ENCODE results near the gene BPIFB6. TPM values are rescaled to one million over a fixed set of nuclear protein-coding genes. Genes with fewer than 3 reads are reported as not detected.
"Not testable (repeated sequence)": the region's sequence is repeated elsewhere in the genome, so short reads cannot be mapped to it uniquely, and the experiment has no call there.

Gene BPIFB6
- polyA plus RNA-seq, 3 donors: not detected

DNA sequence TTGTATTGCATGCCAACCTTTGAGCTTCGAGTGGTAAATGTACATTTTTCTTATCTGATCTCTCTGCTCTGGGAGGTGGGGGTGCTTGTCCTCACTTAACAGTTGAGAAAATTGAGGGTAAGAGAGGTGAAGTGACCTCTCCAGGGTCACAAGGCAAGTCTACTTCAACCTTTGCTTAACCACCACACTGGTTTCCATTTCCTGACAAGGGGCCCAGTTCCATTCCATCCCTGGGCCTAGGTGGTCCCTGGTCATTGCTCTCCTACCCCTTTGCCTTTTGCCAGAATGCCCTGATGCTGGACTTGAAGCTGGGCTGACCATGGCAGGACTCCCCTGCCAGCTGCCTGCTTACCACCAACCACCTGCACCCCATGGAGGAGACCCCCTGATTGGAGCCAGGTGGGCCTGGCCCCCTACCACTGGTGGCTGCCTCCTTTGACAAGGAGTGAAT is 12.3 kb downstream of the BPIFB6 start:
- H3K27ac ChIP-seq (ENCODE audit: low read depth, low read length): no peak overlapping the region
- WGBS, 3 donors: 18 to 66% (median 47%) methylated on average over 1 of the region's 1 CpG

DNA sequence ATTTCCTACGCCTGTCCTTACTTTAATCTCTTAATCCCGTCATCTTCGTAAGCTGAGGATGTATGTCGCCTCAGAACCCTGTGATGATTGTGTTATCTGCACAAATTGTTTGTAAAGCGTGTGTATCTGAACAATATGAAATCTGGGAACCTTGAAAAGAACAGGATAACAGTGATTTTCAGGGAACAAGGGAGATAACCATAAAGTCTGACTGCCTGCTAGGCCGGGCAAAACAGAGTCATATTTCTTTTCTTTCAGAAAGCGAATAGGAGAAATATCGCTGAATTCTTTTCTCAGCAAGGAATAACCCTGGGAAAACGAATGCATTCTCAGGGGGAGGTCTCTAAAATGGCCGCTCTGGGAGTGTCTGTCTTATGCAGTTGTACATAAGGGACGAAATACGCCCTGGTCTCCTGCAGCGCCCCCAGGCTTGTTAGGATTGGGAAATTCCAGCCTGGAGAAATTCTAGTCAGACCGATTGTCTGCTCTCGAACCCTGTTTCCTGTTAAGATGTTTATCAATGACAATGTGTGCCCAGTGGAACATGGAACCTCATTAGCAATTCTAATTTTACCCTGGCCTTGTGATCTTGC is 13.8 kb downstream of the BPIFB6 start:
- H3K27ac ChIP-seq (ENCODE audit: low read depth, low read length): not testable (repeated sequence)
- 76 to 89% (median 80%) methylated on average over 15 of the region's 15 CpGs for WGBS, 3 donors

DNA sequence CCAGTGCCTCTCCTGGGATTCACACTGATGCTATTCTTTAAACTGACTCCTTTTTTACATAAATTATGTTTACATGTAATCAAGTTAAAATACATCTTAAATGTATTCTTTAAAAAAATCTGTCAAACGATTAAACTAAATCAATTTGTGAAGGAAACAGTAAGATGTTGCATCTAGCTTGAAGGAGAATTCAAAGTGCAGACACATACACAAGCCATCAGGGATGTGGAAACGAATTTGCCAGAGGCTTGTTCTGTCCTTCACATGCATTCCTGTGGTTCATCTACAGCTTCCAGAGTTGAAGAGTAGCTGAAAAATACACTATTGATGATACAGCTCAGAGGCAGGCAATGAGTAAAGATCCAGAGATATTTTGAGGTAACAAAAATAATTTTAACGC is 15.0 kb downstream of the BPIFB6 start:
- WGBS, 3 donors: 62 to 78% (median 78%) methylated on average over 3 of the region's 3 CpGs
- H3K27ac ChIP-seq (ENCODE audit: low read depth, low read length): no peak overlapping the region

DNA sequence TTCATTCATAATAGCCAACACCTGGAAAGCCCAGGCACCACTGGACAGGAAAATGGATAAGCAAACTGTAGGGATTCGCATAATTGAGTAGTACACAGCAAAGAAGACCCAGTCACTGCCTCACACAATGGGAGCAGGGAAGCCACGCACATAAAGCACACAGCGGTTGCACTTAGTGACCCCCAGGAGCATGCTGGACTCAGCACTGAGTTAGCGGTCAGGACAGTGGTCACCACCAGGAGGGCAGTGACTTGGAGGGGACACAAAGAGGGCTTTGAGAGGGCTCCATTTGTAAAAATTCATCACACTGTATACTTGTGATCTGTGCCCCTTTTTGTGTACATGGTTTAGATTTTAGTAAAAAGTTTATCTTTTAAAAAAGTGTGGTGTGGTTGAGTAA is 19.9 kb downstream of the BPIFB6 start:
- no peak overlapping the region for H3K27ac ChIP-seq (ENCODE audit: low read depth, low read length)
- 67 to 85% (median 76%) methylated on average over 4 of the region's 4 CpGs for WGBS, 3 donors

DNA sequence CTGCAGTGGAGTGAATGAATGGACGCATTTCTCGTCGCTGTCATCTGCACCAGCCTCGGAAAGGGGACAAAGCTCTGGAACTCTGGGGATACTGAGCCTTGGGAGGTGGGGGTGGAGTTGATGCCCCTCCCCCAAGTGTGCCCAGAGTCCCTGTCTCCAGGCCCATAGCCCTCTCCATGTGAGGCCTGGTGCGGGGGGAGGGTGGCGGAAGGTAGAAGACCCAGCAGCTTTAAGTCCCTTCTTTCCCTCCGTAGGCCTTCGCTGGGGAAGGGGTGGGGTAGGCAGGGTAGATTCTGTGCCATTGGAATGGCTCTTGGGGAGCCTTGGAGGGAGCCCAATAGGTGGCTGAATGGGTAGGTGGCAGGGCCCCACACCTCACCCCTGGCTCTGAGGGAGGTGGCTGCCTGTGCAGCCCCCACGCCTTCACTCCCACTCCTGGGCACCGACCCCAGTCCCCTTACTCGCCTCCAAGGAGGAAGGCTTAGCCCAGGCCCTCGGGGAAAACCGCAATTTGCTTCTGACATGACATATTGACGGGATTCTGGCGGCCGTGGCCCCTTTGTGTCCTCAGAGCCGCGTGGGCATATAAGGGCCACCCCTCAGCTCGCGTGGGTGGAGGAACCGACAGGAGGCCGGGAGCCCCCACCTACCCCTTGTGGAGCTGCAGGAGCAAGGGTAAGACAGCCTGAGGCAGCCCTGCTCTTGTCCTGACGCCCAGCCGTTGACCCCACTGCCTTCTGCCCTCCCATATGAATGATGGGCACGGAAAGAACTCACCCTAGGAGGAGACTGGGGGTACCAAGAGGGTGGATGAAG is 22.1 kb downstream of the BPIFB6 start, which contains the start of gene BPIFB3:
Gene BPIFB3 (plus strand): TSS at position 613 of the 816 bp plus-strand sequence. CDS start 1,533 bp downstream, outside the sequence.
- H3K27ac ChIP-seq (ENCODE audit: low read depth, low read length): no peak within 1 kb of the TSS
- 74 to 82% (median 76%) methylated on average over 24 to 25 of the region's 25 CpGs for WGBS, 3 donors

DNA sequence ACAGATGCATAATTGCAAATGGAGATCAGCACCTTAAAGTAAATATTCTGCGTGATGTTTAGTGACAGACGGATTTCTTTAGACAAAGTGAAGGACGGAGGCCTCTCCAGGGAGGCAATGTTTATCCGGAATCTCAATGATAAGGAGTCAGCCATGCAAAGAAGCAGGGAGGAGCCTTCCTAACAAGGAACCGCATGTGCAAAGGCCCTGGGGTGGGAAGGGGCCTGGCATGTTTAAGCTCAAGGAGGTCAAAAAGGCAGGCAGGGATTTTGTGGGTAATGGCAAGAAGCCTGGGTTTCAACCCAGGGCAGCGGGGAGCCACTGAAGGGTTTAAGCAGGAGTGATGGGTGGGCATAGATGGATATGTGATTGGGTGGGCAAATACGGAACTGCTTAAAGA is 22.9 kb downstream of the BPIFB6 start:
- H3K27ac ChIP-seq (ENCODE audit: low read depth, low read length): no peak overlapping the region
- WGBS, 3 donors: 66 to 86% (median 82%) methylated on average over 7 of the region's 7 CpGs

DNA sequence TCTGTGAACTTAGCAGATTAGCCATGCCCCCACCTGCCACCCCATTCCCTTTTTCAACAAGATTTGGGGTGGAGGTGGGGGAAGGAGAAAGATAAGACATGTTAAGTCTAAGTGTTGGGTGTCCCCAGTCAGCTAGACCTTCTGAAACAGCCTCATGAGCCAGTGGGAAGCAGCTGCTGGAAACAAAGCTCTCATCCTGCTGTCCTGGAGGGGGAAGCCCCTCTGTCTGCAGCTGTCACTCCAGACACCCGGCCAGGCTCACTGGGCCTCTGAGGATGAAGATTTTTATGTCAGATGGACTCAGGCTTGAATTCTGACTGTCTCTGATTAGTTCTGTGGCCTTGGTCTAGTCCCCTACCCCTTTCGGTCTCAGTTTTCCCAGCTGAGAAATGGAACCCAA is 23.3 kb downstream of the BPIFB6 start:
- 77 to 85% (median 77%) methylated on average over 2 of the region's 2 CpGs for WGBS, 3 donors
- H3K27ac ChIP-seq (ENCODE audit: low read depth, low read length): no peak overlapping the region

DNA sequence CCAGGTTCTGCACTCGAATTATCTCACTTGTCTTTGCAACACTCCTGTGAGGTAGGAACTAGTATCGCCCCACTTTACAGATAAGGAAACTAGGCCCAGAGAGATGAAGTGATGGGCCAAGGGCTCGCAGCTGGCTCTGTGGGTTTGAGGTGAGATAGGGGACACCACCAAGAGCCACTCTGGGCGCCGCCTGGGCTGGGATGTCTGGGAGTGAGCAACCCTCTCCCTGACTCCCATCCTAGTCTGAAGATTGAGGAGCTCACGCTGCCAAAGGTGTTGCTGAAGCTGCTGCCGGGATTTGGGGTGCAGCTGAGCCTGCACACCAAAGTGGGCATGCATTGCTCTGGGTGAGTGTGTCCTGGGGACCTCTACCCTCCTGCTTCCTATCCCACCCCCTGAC is 27.7 kb downstream of the BPIFB6 start:
- H3K27ac ChIP-seq (ENCODE audit: low read depth, low read length): no peak overlapping the region
- WGBS, 3 donors: 77 to 91% (median 77%) methylated on average over 7 of the region's 7 CpGs

DNA sequence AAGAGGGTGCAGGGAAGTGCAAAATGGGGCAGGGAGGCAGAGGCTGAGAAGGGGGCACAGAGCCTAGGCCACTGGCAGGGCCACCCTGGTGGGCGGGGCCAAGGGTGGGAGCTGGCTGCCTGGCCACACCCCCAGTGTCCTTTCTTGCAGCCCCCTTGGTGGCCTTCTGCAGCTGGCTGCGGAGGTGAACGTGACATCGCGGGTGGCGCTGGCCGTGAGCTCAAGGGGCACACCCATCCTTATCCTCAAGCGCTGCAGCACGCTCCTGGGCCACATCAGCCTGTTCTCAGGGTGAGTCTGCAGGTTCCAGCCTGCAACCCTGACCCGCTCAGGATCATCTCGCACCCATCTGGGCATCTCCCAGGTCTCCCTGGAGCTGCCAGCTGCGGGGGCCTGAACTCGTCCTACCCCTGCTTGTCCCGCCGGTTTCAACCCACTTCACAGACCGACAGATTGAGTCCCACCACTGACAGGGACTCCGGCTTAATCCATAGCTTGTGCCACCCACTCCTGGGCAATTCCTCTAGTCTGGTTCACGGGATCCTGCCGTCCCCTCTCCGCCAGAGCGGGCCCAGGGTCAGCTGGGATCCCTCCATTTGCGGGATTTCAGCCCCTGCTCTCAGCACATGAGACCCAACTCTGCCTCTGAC is 28.4 kb downstream of the BPIFB6 start:
- H3K27ac ChIP-seq (ENCODE audit: low read depth, low read length): no peak overlapping the region
- 86 to 95% (median 92%) methylated on average over 22 of the region's 22 CpGs for WGBS, 3 donors

DNA sequence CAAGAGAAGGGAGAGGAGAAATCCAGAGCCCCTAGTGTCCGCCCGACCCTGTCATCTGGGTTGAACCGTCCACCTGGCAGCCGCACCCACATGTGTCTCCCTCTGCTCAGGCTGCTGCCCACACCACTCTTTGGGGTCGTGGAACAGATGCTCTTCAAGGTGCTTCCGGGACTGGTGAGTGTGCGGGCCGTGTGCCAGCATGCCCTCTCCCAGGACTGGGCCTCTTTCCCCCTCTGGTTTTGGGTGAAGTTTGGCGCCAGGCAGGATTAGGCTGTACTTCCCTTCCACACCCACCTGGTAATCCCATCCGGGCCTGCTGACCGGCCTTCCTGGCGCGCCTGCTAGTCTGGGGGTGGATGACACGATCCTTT is 30.2 kb downstream of the BPIFB6 start:
- WGBS, 3 donors: 71 to 82% (median 76%) methylated on average over 14 of the region's 14 CpGs
- no peak overlapping the region for H3K27ac ChIP-seq (ENCODE audit: low read depth, low read length)

DNA sequence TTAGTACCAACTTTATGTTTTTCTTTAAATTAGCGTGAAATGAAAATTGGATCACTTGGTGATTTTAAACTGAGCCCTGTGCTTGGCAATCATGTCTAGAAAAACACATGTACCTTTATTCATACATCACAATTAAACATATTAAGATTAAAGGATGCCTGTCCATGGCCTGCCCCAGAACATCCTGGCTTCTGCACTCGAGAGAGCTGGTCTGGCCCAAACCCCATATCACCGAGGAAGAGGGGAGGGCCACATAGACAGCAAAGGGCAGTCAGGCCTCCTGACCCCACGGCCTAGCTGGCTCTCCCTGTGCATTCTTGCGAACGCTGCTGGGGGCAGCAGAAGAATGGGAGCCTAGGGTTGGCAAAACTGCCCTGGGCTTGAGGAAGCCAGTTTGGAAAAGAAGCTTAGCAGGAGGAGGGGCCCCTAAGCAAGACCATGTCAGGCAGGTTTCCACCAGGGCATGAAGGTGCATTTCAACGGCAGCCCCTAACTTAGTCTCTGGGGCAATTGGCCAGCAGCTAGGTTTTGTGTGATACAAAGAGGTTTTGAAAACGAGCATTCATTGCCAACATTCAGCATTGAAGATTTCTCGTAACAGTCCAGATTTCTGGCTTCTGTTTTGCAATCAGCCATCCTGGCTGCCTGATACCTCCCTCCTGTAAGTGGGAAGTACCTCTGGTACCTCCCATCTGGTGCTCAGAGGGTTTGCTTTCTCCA is 30.8 kb downstream of the BPIFB6 start:
- H3K27ac ChIP-seq (ENCODE audit: low read depth, low read length): no peak overlapping the region
- WGBS, 3 donors: 45 to 54% (median 53%) methylated on average over 9 of the region's 9 CpGs

DNA sequence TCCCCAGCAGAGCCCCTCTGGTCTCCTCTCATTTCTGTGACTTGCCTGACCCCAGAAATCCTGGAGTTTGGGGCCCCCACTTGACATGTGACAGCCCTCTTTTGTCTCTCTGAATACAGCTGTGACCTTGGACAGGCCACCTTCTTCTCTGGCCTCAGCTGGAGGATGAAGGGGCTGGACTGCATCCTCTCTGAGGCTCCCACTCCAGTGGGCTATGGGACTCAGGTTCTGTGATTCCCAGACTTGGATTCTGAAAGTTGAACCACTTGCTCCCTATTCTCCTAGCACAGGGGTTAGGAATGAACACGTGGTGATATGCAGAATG is 31.3 kb downstream of the BPIFB6 start:
- 64 to 90% (median 69%) methylated on average over 1 of the region's 1 CpG for WGBS, 3 donors
- no peak overlapping the region for H3K27ac ChIP-seq (ENCODE audit: low read depth, low read length)

DNA sequence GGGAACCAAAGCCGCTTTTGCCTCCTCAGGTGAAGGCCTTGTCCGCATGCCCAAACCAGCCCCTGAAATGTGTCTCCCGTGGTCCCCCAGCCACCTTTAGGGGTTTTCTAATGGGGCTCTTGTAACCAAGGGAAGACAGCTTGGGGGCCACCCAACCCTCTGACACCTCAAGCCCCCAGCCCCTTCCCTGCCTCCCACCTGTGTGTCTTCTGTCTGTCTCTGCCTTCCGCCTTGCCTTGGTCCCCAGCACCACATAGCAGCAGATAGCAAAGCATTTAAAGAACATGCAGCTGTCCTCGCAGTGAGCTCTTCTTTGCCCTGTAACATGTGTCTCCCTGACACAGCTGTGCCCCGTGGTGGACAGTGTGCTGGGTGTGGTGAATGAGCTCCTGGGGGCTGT is 31.8 kb downstream of the BPIFB6 start:
- no peak overlapping the region for H3K27ac ChIP-seq (ENCODE audit: low read depth, low read length)
- WGBS, 3 donors: 86 to 92% (median 88%) methylated on average over 6 of the region's 6 CpGs

DNA sequence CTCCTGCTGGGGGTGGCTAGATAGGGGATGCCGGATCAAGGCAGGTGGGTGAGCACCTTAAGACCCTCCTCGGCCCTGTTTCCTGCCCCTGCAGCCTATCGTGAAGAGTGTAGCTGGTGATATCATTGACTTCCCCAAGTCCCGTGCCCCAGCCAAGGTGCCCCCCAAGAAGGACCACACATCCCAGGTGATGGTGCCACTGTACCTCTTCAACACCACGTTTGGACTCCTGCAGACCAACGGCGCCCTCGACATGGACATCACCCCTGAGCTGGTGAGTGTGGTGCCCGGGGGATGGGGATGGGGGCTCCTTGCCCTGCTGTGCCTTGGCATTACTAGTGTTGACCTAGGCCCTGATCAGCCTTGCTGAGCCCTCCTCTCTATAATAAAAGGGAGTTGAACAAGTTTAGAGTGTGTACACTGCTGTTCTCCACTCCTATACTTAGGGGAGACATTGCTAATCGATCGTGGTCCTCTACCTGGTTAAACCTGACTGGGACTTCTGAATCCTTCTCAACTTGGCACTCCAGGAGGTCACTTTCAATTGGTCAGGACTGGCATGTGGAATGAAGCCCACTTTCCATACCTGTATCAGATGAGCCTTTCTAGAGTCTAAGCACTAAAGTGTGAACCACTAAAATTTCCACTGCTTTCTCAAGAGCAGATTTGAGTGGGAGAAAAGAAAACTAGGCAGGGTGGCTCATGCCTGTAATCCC is 33.3 kb downstream of the BPIFB6 start:
- WGBS, 3 donors: 86 to 94% (median 92%) methylated on average over 11 of the region's 11 CpGs
- H3K27ac ChIP-seq (ENCODE audit: low read depth, low read length): no peak overlapping the region

DNA sequence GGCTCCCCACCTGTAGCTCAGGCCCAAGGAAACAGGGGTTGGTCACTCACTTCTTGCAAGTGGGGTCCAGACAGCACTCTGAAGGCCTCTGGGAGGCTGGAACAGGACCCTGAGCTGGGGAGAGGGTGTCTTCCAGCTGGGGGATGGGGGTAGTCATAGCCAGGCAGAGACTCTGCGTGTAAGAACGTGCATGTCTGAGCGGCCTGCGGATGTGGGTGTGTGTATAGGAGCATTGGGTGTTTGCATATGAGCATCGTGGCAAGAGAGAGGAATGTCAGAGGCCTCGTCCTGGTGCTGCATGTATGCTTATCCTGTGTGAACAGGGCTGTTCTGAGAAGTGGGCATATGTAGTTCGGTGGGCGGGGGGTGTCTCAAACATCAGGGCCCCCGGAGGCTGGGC is 34.3 kb downstream of the BPIFB6 start:
- 74 to 87% (median 84%) methylated on average over 9 of the region's 9 CpGs for WGBS, 3 donors
- no peak overlapping the region for H3K27ac ChIP-seq (ENCODE audit: low read depth, low read length)

DNA sequence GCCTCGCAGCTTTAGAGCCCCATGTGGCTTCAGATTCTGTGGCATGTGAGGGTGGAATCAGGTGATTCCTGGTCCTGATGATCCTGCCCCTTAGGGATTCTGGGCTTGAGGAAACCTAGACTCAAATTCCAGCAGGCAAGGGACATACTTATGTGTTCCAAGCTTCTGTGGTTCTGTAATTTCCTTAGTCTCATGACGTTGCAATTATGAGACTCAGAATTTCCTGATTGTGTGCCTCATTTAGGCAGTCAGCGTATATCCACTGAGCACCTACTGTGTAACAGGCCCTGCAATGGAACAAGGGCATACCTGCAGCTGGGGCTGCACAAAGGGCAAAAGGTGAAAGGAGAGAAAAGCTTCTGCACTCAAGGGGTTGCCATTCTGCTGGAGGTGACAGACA is 36.4 kb downstream of the BPIFB6 start:
- H3K27ac ChIP-seq (ENCODE audit: low read depth, low read length): no peak overlapping the region
- WGBS, 3 donors: 52 to 73% (median 57%) methylated on average over 3 of the region's 3 CpGs

DNA sequence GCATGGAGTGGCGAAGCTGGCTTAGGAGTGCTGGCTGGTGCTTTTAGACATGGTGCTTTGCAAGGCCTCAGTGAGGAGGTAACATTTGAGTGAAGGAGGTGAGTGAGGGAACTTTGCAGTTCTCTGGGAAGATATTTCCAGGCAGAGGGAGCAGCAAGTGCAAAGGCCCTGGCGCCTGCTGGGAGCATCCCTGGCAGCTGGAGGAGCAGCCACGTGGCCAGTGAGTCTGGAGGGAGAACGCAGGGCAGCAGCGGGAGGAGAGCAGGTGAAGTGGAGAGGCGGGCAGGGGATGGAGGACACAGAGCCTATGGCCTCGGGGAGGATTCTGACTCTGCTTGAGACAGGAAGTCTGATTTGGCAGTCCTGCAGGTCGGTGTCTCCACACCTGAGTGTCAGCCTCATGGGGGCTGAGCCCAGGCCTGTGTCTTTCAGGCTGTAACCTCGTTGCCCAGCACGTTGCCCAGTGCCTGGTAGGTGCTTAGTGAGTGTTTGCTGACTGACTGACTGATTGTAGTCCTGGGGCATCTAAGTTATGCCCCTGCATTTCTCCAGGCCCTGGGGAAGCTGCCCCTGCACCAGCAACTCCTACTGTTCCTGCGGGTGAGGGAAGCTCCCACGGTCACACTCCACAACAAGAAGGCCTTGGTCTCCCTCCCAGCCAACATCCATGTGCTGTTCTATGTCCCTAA is 36.9 kb downstream of the BPIFB6 start:
- WGBS, 3 donors: 71 to 85% (median 82%) methylated on average over 12 of the region's 12 CpGs
- H3K27ac ChIP-seq (ENCODE audit: low read depth, low read length): no peak overlapping the region

DNA sequence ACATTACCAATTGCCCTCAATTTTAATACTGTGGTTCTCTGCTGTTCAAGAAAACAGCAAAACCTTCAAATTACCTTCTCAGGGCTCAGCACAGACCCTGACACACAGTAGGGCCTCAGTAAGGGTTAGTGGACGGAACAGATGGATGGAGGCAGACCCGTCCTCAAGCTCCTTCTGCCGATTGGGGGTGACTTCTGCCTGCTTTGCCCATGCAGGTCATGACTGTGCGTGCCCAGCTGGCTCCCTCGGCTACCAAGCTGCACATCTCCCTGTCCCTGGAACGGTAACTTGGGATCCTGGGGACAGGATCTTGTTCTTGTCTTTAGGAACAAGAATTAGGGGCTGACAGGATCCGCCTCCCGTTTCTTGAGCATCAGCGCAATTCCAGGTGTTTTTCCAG is 38.2 kb downstream of the BPIFB6 start:
- H3K27ac ChIP-seq (ENCODE audit: low read depth, low read length): no peak overlapping the region
- WGBS, 3 donors: 65 to 88% (median 80%) methylated on average over 9 of the region's 9 CpGs
